ENCODE measurements around the gene DIAPH1. TPM values are rescaled to one million over a fixed set of nuclear protein-coding genes. Genes with fewer than 3 reads are reported as not detected.

DIAPH1 gene
- total RNA-seq, 2 donors from 2014 or later, result 34.8 to 57.7 TPM

DNA sequence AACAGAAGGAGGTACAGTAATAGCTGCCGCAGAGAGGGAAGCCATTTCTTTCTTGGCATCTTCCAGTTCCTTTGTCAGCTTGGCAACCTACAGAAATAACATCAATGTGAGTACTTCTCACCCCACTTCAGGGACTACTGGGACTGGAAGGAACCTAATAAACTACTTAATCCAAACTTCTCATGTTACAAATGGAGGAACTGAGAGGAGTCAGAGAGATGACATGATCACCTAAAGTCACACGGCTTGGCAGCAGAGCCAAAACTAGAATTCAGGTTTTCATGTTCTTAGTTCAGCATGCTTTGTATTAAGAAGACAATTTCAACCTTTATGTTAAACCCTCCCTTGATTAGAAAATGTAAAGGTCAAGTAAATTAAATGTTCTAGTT is 44.7 kb downstream of the DIAPH1 start:
- Histone ChIP-seq H3K36me3 (no peaks in the 10 kb centered on the region), H3K4me1 (replicated peaks) (no peaks in the 10 kb centered on the region), H3K27ac (no peak overlapping the region), H3K27me3 (replicated peaks; ENCODE audit: insufficient read depth) (no peaks in the 10 kb centered on the region), H3K4me3 (no peak overlapping the region), H3K9me3 (no peaks in the 10 kb centered on the region)
- DNase-seq (ENCODE audit: low spot score), result no peak
- intact Hi-C loops (cut with DNase I), result no loop called here
- TF ChIP-seq POLR2AphosphoS5 (IDR thresholded peaks at IDR 0.05) (no peak), POLR2A (IDR thresholded peaks at IDR 0.05) (no peak)
- TF ChIP-seq, protein P1, sequence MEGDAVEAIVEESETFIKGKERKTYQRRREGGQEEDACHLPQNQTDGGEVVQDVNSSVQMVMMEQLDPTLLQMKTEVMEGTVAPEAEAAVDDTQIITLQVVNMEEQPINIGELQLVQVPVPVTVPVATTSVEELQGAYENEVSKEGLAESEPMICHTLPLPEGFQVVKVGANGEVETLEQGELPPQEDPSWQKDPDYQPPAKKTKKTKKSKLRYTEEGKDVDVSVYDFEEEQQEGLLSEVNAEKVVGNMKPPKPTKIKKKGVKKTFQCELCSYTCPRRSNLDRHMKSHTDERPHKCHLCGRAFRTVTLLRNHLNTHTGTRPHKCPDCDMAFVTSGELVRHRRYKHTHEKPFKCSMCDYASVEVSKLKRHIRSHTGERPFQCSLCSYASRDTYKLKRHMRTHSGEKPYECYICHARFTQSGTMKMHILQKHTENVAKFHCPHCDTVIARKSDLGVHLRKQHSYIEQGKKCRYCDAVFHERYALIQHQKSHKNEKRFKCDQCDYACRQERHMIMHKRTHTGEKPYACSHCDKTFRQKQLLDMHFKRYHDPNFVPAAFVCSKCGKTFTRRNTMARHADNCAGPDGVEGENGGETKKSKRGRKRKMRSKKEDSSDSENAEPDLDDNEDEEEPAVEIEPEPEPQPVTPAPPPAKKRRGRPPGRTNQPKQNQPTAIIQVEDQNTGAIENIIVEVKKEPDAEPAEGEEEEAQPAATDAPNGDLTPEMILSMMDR (IDR thresholded peaks at IDR 0.05), result no peak
- 43% methylated on average over 2 of the region's 2 CpGs for WGBS

DNA sequence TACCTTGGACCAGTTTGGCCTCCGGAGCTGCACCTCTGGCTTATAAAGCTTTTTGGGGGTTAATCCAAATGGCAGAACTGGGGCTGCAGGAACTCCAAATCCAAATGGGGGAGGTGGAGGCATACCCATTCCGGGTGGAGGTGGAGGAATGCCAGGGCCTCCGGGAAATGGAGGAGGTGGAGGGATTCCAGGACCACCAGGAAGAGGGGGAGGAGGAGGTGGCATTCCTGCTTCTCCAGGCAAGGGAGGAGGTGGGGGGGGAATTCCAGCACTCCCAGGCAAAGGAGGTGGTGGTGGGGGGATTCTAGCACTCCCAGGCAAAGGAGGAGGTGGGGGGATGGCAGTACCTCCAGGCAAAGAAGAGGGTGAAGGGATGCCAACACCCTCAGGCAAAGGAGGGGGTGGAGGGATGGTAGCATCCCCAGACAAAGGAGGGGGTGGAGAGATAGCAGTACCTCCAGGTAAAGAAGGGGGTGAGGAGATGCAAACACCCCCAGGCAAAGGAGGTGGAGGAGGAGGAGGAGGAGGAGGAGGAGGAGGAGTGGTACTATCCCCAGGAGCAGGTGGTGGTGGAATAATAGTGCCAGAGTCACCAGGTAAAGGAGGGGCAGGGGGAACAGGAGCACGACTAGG is 45.2 kb downstream of the DIAPH1 start:
- WGBS, result 57% methylated on average over 4 of the region's 4 CpGs
- intact Hi-C loops (cut with DNase I), result no loop called here
- DNase-seq (ENCODE audit: low spot score), result no peak
- H3K27ac ChIP-seq, result no peak overlapping the region
- no peak for TF ChIP-seq POLR2AphosphoS5 (IDR thresholded peaks at IDR 0.05)
- no peak for TF ChIP-seq POLR2A (IDR thresholded peaks at IDR 0.05)
- TF ChIP-seq, protein P1 (IDR thresholded peaks at IDR 0.05), result no peak
- no peaks in the 10 kb centered on the region for H3K4me1 ChIP-seq (replicated peaks)
- H3K9me3 ChIP-seq, result no peaks in the 10 kb centered on the region
- no peaks in the 10 kb centered on the region for H3K27me3 ChIP-seq (replicated peaks; ENCODE audit: insufficient read depth)
- no peak overlapping the region for H3K4me3 ChIP-seq
- H3K36me3 ChIP-seq, result no peaks in the 10 kb centered on the region

DNA sequence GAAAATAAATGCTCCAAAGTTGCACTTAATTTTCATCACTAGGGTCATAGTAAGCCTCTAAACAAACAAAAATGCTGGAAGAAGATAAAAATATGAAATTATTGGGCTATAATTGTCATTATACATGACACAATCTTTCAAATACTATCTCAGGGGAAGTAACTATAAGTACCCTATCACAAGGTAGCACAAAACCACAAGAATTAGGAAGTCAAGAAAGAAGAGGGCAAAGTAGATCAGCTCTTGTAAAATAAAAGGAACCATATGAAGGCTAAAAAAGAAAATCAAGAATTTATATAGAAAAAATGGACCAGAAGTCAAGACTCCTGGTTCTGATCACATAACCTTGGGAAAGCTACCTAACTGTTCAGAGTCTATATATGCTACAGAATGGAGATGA is 48.1 kb downstream of the DIAPH1 start:
- TF ChIP-seq, protein P1 (IDR thresholded peaks at IDR 0.05), result no peak
- TF ChIP-seq POLR2A (IDR thresholded peaks at IDR 0.05) (no peak), POLR2AphosphoS5 (IDR thresholded peaks at IDR 0.05) (no peak)
- Histone ChIP-seq H3K27me3 (replicated peaks; ENCODE audit: insufficient read depth) (no peaks in the 10 kb centered on the region), H3K36me3 (no peaks in the 10 kb centered on the region), H3K4me1 (replicated peaks) (no peaks in the 10 kb centered on the region), H3K27ac (no peak overlapping the region), H3K4me3 (no peak overlapping the region), H3K9me3 (no peaks in the 10 kb centered on the region)
- no peak for DNase-seq (ENCODE audit: low spot score)
- intact Hi-C loops (cut with DNase I), result no loop called here

DNA sequence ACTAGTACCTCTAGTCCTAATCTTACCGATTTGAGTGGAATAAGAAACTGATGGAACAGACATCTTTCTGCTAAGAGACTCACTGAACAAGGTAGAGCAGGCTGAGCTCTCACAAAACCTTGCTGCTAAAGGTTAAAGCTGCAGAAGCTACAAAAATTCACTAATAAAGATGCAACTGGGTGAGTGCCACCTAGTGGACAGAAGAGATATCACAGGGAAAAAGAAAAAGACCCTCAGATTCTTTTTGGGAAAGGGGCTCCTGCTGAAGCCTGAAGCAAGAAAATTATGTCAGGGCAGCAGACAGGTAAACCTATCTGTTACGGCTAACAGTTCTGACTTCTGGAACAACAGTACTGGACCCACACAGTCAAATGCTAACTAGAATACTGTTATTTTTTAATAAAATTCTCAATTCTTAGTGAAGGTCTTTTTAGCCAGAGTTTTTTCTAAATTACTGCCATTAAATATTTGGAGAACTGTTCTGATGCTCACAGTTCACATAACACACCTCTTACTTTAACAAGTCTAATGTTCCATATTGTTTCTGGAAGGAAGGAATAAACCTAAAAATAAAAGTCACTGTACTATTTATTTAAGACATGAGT is 51.2 kb downstream of the DIAPH1 start:
- WGBS, result 33% methylated on average over 2 of the region's 2 CpGs
- Histone ChIP-seq H3K9me3 (no peaks in the 10 kb centered on the region), H3K4me1 (replicated peaks) (no peaks in the 10 kb centered on the region), H3K4me3 (no peak overlapping the region), H3K36me3 (no peaks in the 10 kb centered on the region), H3K27me3 (replicated peaks; ENCODE audit: insufficient read depth) (no peaks in the 10 kb centered on the region), H3K27ac (no peak overlapping the region)
- DNase-seq (ENCODE audit: low spot score), result no peak
- TF ChIP-seq, protein P1 (IDR thresholded peaks at IDR 0.05), result peak; percentile 53 to 75 (median 70)
- no peak for TF ChIP-seq POLR2A (IDR thresholded peaks at IDR 0.05)
- intact Hi-C loops (cut with DNase I), result loop anchor here (10.0 kb wide), 2 partner anchors 343 to 373 kb away; partner anchors contain the start of genes PCDHB10, PCDHB11 and PCDHB14

Measured in prostate gland (tissue), 2 donors.